Fibroblast of lung (primary cell): ENCODE results near the gene SRD5A2.

Source experiments
- EZH2 ChIP-seq: IDR thresholded peaks from 2 replicates; pipeline ENCODE4 v1.5.1; 2012; ENCODE audit warnings: low read length, control low read depth, mild to moderate bottlenecking; ENCODE audit errors: missing control alignments
- TF ChIP-seq, protein P1 (sequence below), 2 donors: IDR thresholded peaks in 1 of 2; conservative IDR thresholded peaks in 1 of 2; 1 replicate in 1 of 2; 2 replicates in 1 of 2; pipeline ENCODE4 v1.5.1; 2011 to 2012; ENCODE audit warnings: low read length in 2 of 2, control low read depth in 1 of 2, inconsistent platforms in 1 of 2, low read depth in 1 of 2, mild to moderate bottlenecking in 1 of 2

GRCh38 chr2:31555967-31556706, 24.6 kb downstream of the SRD5A2 start:
- TF ChIP-seq, protein P1, sequence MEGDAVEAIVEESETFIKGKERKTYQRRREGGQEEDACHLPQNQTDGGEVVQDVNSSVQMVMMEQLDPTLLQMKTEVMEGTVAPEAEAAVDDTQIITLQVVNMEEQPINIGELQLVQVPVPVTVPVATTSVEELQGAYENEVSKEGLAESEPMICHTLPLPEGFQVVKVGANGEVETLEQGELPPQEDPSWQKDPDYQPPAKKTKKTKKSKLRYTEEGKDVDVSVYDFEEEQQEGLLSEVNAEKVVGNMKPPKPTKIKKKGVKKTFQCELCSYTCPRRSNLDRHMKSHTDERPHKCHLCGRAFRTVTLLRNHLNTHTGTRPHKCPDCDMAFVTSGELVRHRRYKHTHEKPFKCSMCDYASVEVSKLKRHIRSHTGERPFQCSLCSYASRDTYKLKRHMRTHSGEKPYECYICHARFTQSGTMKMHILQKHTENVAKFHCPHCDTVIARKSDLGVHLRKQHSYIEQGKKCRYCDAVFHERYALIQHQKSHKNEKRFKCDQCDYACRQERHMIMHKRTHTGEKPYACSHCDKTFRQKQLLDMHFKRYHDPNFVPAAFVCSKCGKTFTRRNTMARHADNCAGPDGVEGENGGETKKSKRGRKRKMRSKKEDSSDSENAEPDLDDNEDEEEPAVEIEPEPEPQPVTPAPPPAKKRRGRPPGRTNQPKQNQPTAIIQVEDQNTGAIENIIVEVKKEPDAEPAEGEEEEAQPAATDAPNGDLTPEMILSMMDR (conservative IDR thresholded peaks at IDR 0.05 in 1 of 2, IDR thresholded peaks at IDR 0.05 in 1 of 2; ENCODE audit: low read depth in 1 of 2, low read length in 2 of 2) = no peak
- TF ChIP-seq EZH2 = no peak
